Liver (tissue), 9 donors: ENCODE data around the gene ARHGAP30. TPM values are rescaled to one million over a fixed set of nuclear protein-coding genes. Genes with fewer than 3 reads are reported as not detected.

Experiments used
- DNase-seq: peaks from one replicate; pipeline ENCODE4 v3.0.0-alpha.2; 2017; ENCODE audit warnings: low spot score
- H3K27ac ChIP-seq, 2 donors: one replicate each; pipeline ENCODE4 v1.7.0; 2013; ENCODE audit warnings: inconsistent platforms in 2 of 2, low read length in 2 of 2, control low read depth in 1 of 2, low read depth in 1 of 2, mild to moderate bottlenecking in 1 of 2
- H3K27me3 ChIP-seq, 4 donors: one replicate each; pipeline versions ENCODE4 v1.6.1 to v1.7.0; 2013; ENCODE audit warnings: low read length in 3 of 4, inconsistent platforms in 1 of 4, mild to moderate bottlenecking in 1 of 4, moderate library complexity in 1 of 4; ENCODE audit not compliant: control insufficient read depth in 4 of 4, insufficient read depth in 4 of 4
- H3K36me3 ChIP-seq, 4 donors: one replicate each; pipeline versions ENCODE4 v1.6.1 to v1.7.0; 2013; ENCODE audit warnings: low read length in 3 of 4, mild to moderate bottlenecking in 3 of 4, low read depth in 1 of 4, moderate library complexity in 1 of 4; ENCODE audit not compliant: control insufficient read depth in 4 of 4, insufficient read depth in 3 of 4
- H3K4me1 ChIP-seq, 4 donors: one replicate each; pipeline versions ENCODE4 v1.6.1 to v1.7.0; 2013; ENCODE audit warnings: low read length in 3 of 4, mild to moderate bottlenecking in 3 of 4, moderate library complexity in 1 of 4; ENCODE audit not compliant: control insufficient read depth in 4 of 4, insufficient read depth in 4 of 4
- H3K4me3 ChIP-seq, 3 donors: one replicate each; pipeline versions ENCODE4 v1.6.1 to v1.7.0; 2013; ENCODE audit warnings: low read length in 3 of 3, control low read depth in 1 of 3, low read depth in 1 of 3, mild to moderate bottlenecking in 1 of 3
- H3K9ac ChIP-seq, 2 donors: one replicate each; pipeline ENCODE4 v1.7.0; 2013; ENCODE audit warnings: low read length in 2 of 2, mild to moderate bottlenecking in 2 of 2, moderate library complexity in 2 of 2, control low read depth in 1 of 2, low read depth in 1 of 2
- H3K9me3 ChIP-seq, 4 donors: one replicate each; pipeline versions ENCODE4 v1.6.1 to v1.7.0; 2013; ENCODE audit warnings: low read length in 3 of 4; ENCODE audit not compliant: control insufficient read depth in 4 of 4
- ATF3 ChIP-seq: IDR thresholded peaks from 2 replicates; pipeline ENCODE4 v1.6.1; 2016; ENCODE audit warnings: antibody characterized with exemption
- CTCF ChIP-seq: fragments of 150-350 bp; IDR thresholded peaks from 2 replicates; pipeline ENCODE4 v1.5.1; 2017; ENCODE audit warnings: improper control_type of control experiment, low read depth, low read length; ENCODE audit not compliant: missing input control
- EGR1 ChIP-seq, 2 donors: IDR thresholded peaks; 2 replicates each; pipeline ENCODE4 v1.6.1; 2016 to 2018; ENCODE audit warnings: antibody characterized with exemption in 2 of 2, low read depth in 2 of 2
- FOXA1 ChIP-seq: IDR thresholded peaks from 2 replicates; pipeline ENCODE4 v1.6.1; 2016; ENCODE audit warnings: antibody characterized with exemption
- FOXA2 ChIP-seq: IDR thresholded peaks from 2 replicates; pipeline ENCODE4 v1.6.1; 2016; ENCODE audit warnings: antibody characterized with exemption
- GABPA ChIP-seq, 2 donors: IDR thresholded peaks in 1 of 2; conservative IDR thresholded peaks in 1 of 2; 2 replicates each; pipeline ENCODE4 v1.6.1; 2016; ENCODE audit warnings: antibody characterized with exemption in 2 of 2, mild to moderate bottlenecking in 1 of 2, moderate library complexity in 1 of 2
- HNF4A ChIP-seq, 2 donors: conservative IDR thresholded peaks; 2 replicates each; pipeline ENCODE4 v1.6.1; 2016; ENCODE audit warnings: antibody characterized with exemption in 2 of 2, mild to moderate bottlenecking in 2 of 2
- HNF4G ChIP-seq: IDR thresholded peaks from 2 replicates; pipeline ENCODE4 v1.6.1; 2016; ENCODE audit warnings: antibody characterized with exemption
- JUND ChIP-seq, 2 donors: IDR thresholded peaks; 2 replicates each; pipeline ENCODE4 v1.6.1; 2016; ENCODE audit warnings: antibody characterized with exemption in 2 of 2
- MAX ChIP-seq: IDR thresholded peaks from 2 replicates; pipeline ENCODE4 v1.6.1; 2016; ENCODE audit warnings: antibody characterized with exemption
- NR2F2 ChIP-seq: IDR thresholded peaks from 2 replicates; pipeline ENCODE4 v1.6.1; 2016; ENCODE audit warnings: antibody characterized with exemption
- RAD21 ChIP-seq, 2 donors: IDR thresholded peaks; 2 replicates each; pipeline ENCODE4 v1.6.1; 2016; ENCODE audit warnings: antibody characterized with exemption in 2 of 2, mild to moderate bottlenecking in 2 of 2
- REST ChIP-seq: IDR thresholded peaks from 2 replicates; pipeline ENCODE4 v1.6.1; 2016; ENCODE audit warnings: antibody characterized with exemption, mild to moderate bottlenecking
- RXRA ChIP-seq, 2 donors: IDR thresholded peaks; 2 replicates each; pipeline ENCODE4 v1.6.1; 2017 to 2018; ENCODE audit warnings: antibody characterized with exemption in 2 of 2, mild to moderate bottlenecking in 1 of 2
- SP1 ChIP-seq: IDR thresholded peaks from 2 replicates; pipeline ENCODE4 v1.6.1; 2018; ENCODE audit warnings: antibody characterized with exemption, mild to moderate bottlenecking
- TAF1 ChIP-seq: conservative IDR thresholded peaks from 2 replicates; pipeline ENCODE4 v1.6.1; 2016; ENCODE audit warnings: antibody characterized with exemption, mild to moderate bottlenecking
- YY1 ChIP-seq: IDR thresholded peaks from 2 replicates; pipeline ENCODE4 v1.6.1; 2016; ENCODE audit warnings: antibody characterized with exemption, mild to moderate bottlenecking
- ZBTB33 ChIP-seq: IDR thresholded peaks from 2 replicates; pipeline ENCODE4 v1.6.1; 2016; ENCODE audit warnings: antibody characterized with exemption
- WGBS: extraction: QIAGEN DNeasy Blood & Tissue Kit; methylation state at CpG from one replicate; pipeline ENCODE4 v1.1.7; 2013; 5-methylcytosine and 5-hydroxymethylcytosine counted together
- polyA plus RNA-seq, 2 donors: library from polyadenylated mRNA; stranded (reverse) in 1 of 2; unstranded in 1 of 2; fragments of 200-250 nt in 1 of 2; fragments of >200 nt in 1 of 2; fragmentation: Nextera tagmentation in 1 of 2; extraction: Ambion mirVana in 1 of 2; gene quantifications; one replicate each; pipeline versions ENCODE4 v1.2.1 to v1.2.3, GENCODE V29; 2013 to 2015
- total RNA-seq, 2 donors: library from RNA; depleted of rRNA; stranded (reverse); fragments of >200 nt; gene quantifications; one replicate each; pipeline ENCODE4 v1.2.3, GENCODE V29; 2014
- donor health status: healthy.
- donor health status: healthy.
- donor health status: healthy.
- donor health status: healthy.
- donor health status: healthy.

ARHGAP30 gene
- total and polyA plus RNA-seq, 4 donors = 1.2 to 8.9 (median 5.0) TPM

- Histone ChIP-seq H3K9ac (no peak overlapping the region), H3K4me3 (no peak overlapping the region), H3K27me3 (no peaks in the 10 kb centered on the region), H3K9me3 (no peaks in the 10 kb centered on the region), H3K36me3 (peaks cover 0 to 2% (median 0%) of the 10 kb centered on the region in 4 donors), H3K27ac (no peak overlapping the region), H3K4me1 (peaks cover 12 to 35% (median 27%) of the 10 kb centered on the region in 4 donors)
- DNase-seq = no peak
- TF ChIP-seq HNF4A (conservative IDR thresholded peaks at IDR 0.05) = no peak
- no peak for TF ChIP-seq ATF3
- no peak for TF ChIP-seq RXRA (IDR thresholded peaks at IDR 0.05)
- no peak for TF ChIP-seq MAX
- TF ChIP-seq ZBTB33 = no peak
- no peak for TF ChIP-seq NR2F2
- no peak for TF ChIP-seq TAF1
- TF ChIP-seq REST = no peak
- TF ChIP-seq FOXA2 = no peak
- TF ChIP-seq SP1 = no peak
- no peak for TF ChIP-seq JUND (IDR thresholded peaks at IDR 0.05)
- TF ChIP-seq GABPA (IDR thresholded peaks at IDR 0.05 in 1 of 2, conservative IDR thresholded peaks at IDR 0.05 in 1 of 2) = no peak
- TF ChIP-seq RAD21 (IDR thresholded peaks at IDR 0.05) = no peak
- TF ChIP-seq EGR1 (IDR thresholded peaks at IDR 0.05; ENCODE audit: low read depth in 2 of 2) = no peak
- TF ChIP-seq YY1 = no peak
- WGBS = 86% methylated on average over 1 of the region's 1 CpG
Measured at GRCh38 chr1:161113915-161114314, 44.2 kb upstream of the ARHGAP30 start.

- Histone ChIP-seq H3K27me3 (no peaks in the 10 kb centered on the region), H3K4me3 (no peak overlapping the region), H3K27ac (no peak overlapping the region), H3K9ac (no peak overlapping the region), H3K36me3 (peaks cover 0 to 2% (median 0%) of the 10 kb centered on the region in 4 donors), H3K9me3 (no peaks in the 10 kb centered on the region), H3K4me1 (peaks cover 7 to 19% (median 16%) of the 10 kb centered on the region in 4 donors)
- no peak for DNase-seq
- WGBS = 83% methylated on average over 2 of the region's 2 CpGs
- TF ChIP-seq CTCF = no peak
- no peak for TF ChIP-seq JUND (IDR thresholded peaks at IDR 0.05)
- TF ChIP-seq HNF4G = no peak
- no peak for TF ChIP-seq FOXA2
- TF ChIP-seq HNF4A (conservative IDR thresholded peaks at IDR 0.05) = no peak
- TF ChIP-seq ZBTB33 = no peak
- TF ChIP-seq MAX = no peak
- TF ChIP-seq REST = no peak
- no peak for TF ChIP-seq SP1
- no peak for TF ChIP-seq NR2F2
- no peak for TF ChIP-seq FOXA1
- no peak for TF ChIP-seq RXRA (IDR thresholded peaks at IDR 0.05)
Measured at GRCh38 chr1:161111527-161111926, 41.8 kb upstream of the ARHGAP30 start.
